Thyroid gland (tissue), 4 donors: ENCODE measurements around the gene ALOXE3.
A peak's percentile ranks its signal among the peaks of the same experiment; 100 is the strongest.

Experiments
- CTCF ChIP-seq, 6 experiments: fragments of 200-600 bp in 3 of 6; fragments of 450-650 bp in 3 of 6; sonication (generic) in 3 of 6; IDR thresholded peaks; one replicate each; pipeline ENCODE4 v1.5.1; 2016 to 2019; ENCODE audit warnings: antibody characterized with exemption in 6 of 6, mild to moderate bottlenecking in 2 of 6, inconsistent platforms in 1 of 6, moderate library complexity in 1 of 6
- POLR2A ChIP-seq, 2 donors: fragments of 450-650 bp; IDR thresholded peaks; one replicate each; pipeline ENCODE4 v1.6.1; 2017; ENCODE audit warnings: antibody characterized with exemption in 2 of 2, mild to moderate bottlenecking in 2 of 2, moderate library complexity in 1 of 2

- TF ChIP-seq CTCF (IDR thresholded peaks at IDR 0.05) (peak in 1 of 6 experiments; percentile 8), POLR2A (IDR thresholded peaks at IDR 0.05) (peak; percentile 67 to 92)
Observed at GRCh38 chr17:8162233-8162996, 44.1 kb upstream of the ALOXE3 start, which contains the start of gene VAMP2.
